A673 (cell line): ENCODE data around the gene ZNF683. TPM values are rescaled to one million over a fixed set of nuclear protein-coding genes. Genes with fewer than 3 reads are reported as not detected.
A peak's percentile ranks its signal among the peaks of the same experiment; 100 is the strongest.

Source experiments
- BruUV-seq: library from RNA; stranded (reverse); fragments of 400-500 nt; replicated peaks from 2 replicates; lab custom pipeline; 2021; lab: Mats Ljungman, UMichigan
- CTCF ChIA-PET: fragments of 300-600 bp; sonication (Branson Sonifier 250); formaldehyde crosslinking; loops from one replicate; lab custom pipeline; 2022; ENCODE audit warnings: antibody characterized with exemption; lab: Charles Lee
- POLR2A ChIA-PET: fragments of 300-600 bp; sonication (Branson Sonifier 250); formaldehyde crosslinking; loops from one replicate; lab custom pipeline; 2022; ENCODE audit warnings: antibody characterized with exemption; ENCODE audit not compliant: low non-redundant PET; lab: Charles Lee
- DNase-seq: peaks from one replicate; pipeline ENCODE4 v3.0.0-alpha.2; 2015; ENCODE audit warnings: low spot score
- H3K27ac ChIP-seq: fragments of 200-600 bp; sonication (generic); 2 replicates; pipeline ENCODE4 v1.5.1; 2016; ENCODE audit warnings: mixed run types, low read depth, mild to moderate bottlenecking, mixed read lengths, antibody characterized with exemption, low read length; ENCODE audit not compliant: poor library complexity, severe bottlenecking
- H3K27me3 ChIP-seq: fragments of 200-600 bp; sonication (generic); replicated peaks from 2 replicates; pipeline ENCODE4 v1.6.1; 2017; ENCODE audit warnings: mixed run types, low read depth, mild to moderate bottlenecking, mixed read lengths, antibody characterized with exemption, low read length; ENCODE audit not compliant: insufficient read depth, poor library complexity
- H3K36me3 ChIP-seq: fragments of 200-600 bp; sonication (generic); 2 replicates; pipeline ENCODE4 v1.6.1; 2016; ENCODE audit warnings: mixed run types, mild to moderate bottlenecking, mixed read lengths, antibody characterized with exemption, low read length; ENCODE audit not compliant: insufficient read depth, poor library complexity, severe bottlenecking
- H3K4me1 ChIP-seq: fragments of 200-600 bp; sonication (generic); 2 replicates; pipeline ENCODE4 v1.6.1; 2017; ENCODE audit warnings: mixed run types, mild to moderate bottlenecking, mixed read lengths, antibody characterized with exemption, low read length; ENCODE audit not compliant: insufficient read depth, poor library complexity, severe bottlenecking
- H3K4me3 ChIP-seq: fragments of 200-600 bp; sonication (generic); 2 replicates; pipeline ENCODE4 v1.5.1; 2016; ENCODE audit warnings: low read depth, mixed run types, mild to moderate bottlenecking, mixed read lengths, low read length; ENCODE audit not compliant: poor library complexity, severe bottlenecking
- H3K9me3 ChIP-seq: fragments of 200-600 bp; sonication (generic); 2 replicates; pipeline ENCODE4 v1.6.1; 2016; ENCODE audit warnings: mixed run types, low read depth, mild to moderate bottlenecking, mixed read lengths, antibody characterized with exemption, low read length; ENCODE audit not compliant: poor library complexity, severe bottlenecking
- CTCF ChIP-seq: fragments of 300-800, 200-600 bp; sonication (generic); conservative IDR thresholded peaks from 2 replicates; pipeline ENCODE4 v1.5.1; 2017; ENCODE audit warnings: low read depth, mild to moderate bottlenecking, antibody characterized with exemption, low read length, moderate library complexity, mixed read lengths
- EZH2 ChIP-seq: fragments of 200-600 bp; sonication (generic); IDR thresholded peaks from 2 replicates; pipeline ENCODE4 v1.6.1; 2017; ENCODE audit warnings: borderline replicate concordance, low read depth, mild to moderate bottlenecking, mixed read lengths, antibody characterized with exemption, low read length; ENCODE audit not compliant: poor library complexity, severe bottlenecking
- intact Hi-C: fragments of 100-400 bp; cut with micrococcal nuclease; formaldehyde crosslinking; loops from one replicate; pipeline ENCODE4 v1.10.0; 2022; ENCODE audit not compliant: unreplicated experiment
- total RNA-seq: library from RNA; stranded (reverse); gene quantifications from 2 replicates; pipeline ENCODE4 v1.2.3, GENCODE V29; 2021

Gene ZNF683
- total RNA-seq, 1 experiment from 2014 or later, result not detected

GRCh38 chr1:26391450-26391849 is 18.9 kb upstream of the ZNF683 start:
- POLR2A ChIA-PET, result interaction anchor here (0.7 kb wide), 1 partner anchor 112 kb away, joined by 9 read pairs; the partner anchor contains the start of gene SH3BGRL3
- Histone ChIP-seq H3K27ac (no peak overlapping the region), H3K4me1 (no peaks in the 10 kb centered on the region), H3K27me3 (no peaks in the 10 kb centered on the region), H3K9me3 (no peaks in the 10 kb centered on the region), H3K36me3 (no peaks in the 10 kb centered on the region), H3K4me3 (no peak overlapping the region)
- TF ChIP-seq EZH2 (no peak), CTCF (peak; percentile 23; the same call in 1 of the 2 replicates)
- intact Hi-C loops, result no loop called here
- no TSS peak for BruUV-seq
- DNase-seq, result no peak
- CTCF ChIA-PET, result no interaction called here

- ChIA-PET POLR2A (no interaction called here), CTCF (no interaction called here)
- Histone ChIP-seq H3K9me3 (no peaks in the 10 kb centered on the region), H3K4me1 (no peaks in the 10 kb centered on the region), H3K4me3 (no peak overlapping the region), H3K27ac (no peak overlapping the region), H3K36me3 (no peaks in the 10 kb centered on the region), H3K27me3 (no peaks in the 10 kb centered on the region)
- DNase-seq, result no peak
- TF ChIP-seq CTCF, result no peak
- intact Hi-C loops, result no loop called here
- no TSS peak for BruUV-seq
Observed at GRCh38 chr1:26389604-26390247, 17.2 kb upstream of the ZNF683 start.

- Histone ChIP-seq H3K27me3 (no peaks in the 10 kb centered on the region), H3K36me3 (no peaks in the 10 kb centered on the region), H3K4me3 (no peak overlapping the region), H3K27ac (no peak overlapping the region), H3K4me1 (no peaks in the 10 kb centered on the region), H3K9me3 (no peaks in the 10 kb centered on the region)
- intact Hi-C loops, result no loop called here
- ChIA-PET POLR2A (no interaction called here), CTCF (no interaction called here)
- no peak for DNase-seq
- TF ChIP-seq EZH2, result no peak
- TF ChIP-seq CTCF, result no peak
- BruUV-seq, result no TSS peak
Observed at GRCh38 chr1:26388791-26389445, 16.4 kb upstream of the ZNF683 start.
